B cell (primary cell): ENCODE data around the gene TMEM231. TPM values are rescaled to one million over a fixed set of nuclear protein-coding genes. Genes with fewer than 3 reads are reported as not detected.

Experiments used
- ATAC-seq: fragments of 200-7000 bp; cut with Tn5 transposase; one replicate; pipeline ENCODE4 v1.10.0; 2021; ENCODE audit warnings: low read depth, mild to moderate bottlenecking, moderate number of reproducible peaks, moderate library complexity
- CTCF ChIA-PET: fragments of 350-600 bp; sonication (Branson Sonifier 250); formaldehyde crosslinking; loops from one replicate; lab custom pipeline; 2021; ENCODE audit warnings: antibody characterized with exemption, inconsistent platforms; lab: Charles Lee
- POLR2A ChIA-PET: fragments of 350-600 bp; sonication (Branson Sonifier 250); formaldehyde crosslinking; loops from one replicate; lab custom pipeline; 2021; ENCODE audit warnings: antibody characterized with exemption; lab: Charles Lee
- DNase-seq: peaks from one replicate; pipeline ENCODE4 v3.0.0; 2013
- H2AFZ ChIP-seq: 2 replicates; pipeline ENCODE4 v1.6.1; 2012; ENCODE audit warnings: mild to moderate bottlenecking, low read depth, low read length; ENCODE audit not compliant: insufficient read depth, poor library complexity, severe bottlenecking
- H3K27ac ChIP-seq, 2 donors: 1 replicate in 1 of 2; 2 replicates in 1 of 2; pipeline ENCODE4 v1.5.1; 2012 to 2013; ENCODE audit warnings: low read length in 2 of 2, mild to moderate bottlenecking in 2 of 2, moderate library complexity in 1 of 2
- H3K27me3 ChIP-seq, 4 experiments: fragments of 200-600 bp in 1 of 4; sonication (generic) in 1 of 4; replicated peaks in 1 of 4; 1 replicate in 2 of 4; 2 replicates in 2 of 4; pipeline versions ENCODE4 v1.6.1 to v1.7.0; 2013 to 2016; ENCODE audit warnings: low read length in 3 of 4, mild to moderate bottlenecking in 2 of 4, mixed read lengths in 1 of 4, moderate library complexity in 1 of 4; ENCODE audit not compliant: insufficient read depth in 4 of 4, control insufficient read depth in 3 of 4; ENCODE audit errors: control extremely low read depth in 1 of 4
- H3K36me3 ChIP-seq, 2 experiments: replicated peaks in 1 of 2; 1 replicate in 1 of 2; 2 replicates in 1 of 2; pipeline versions ENCODE4 v1.6.1 to v1.7.1; 2013; ENCODE audit warnings: low read length in 1 of 2; ENCODE audit not compliant: insufficient read depth in 2 of 2, control insufficient read depth in 1 of 2; ENCODE audit errors: control extremely low read depth in 1 of 2, extremely low read depth in 1 of 2
- H3K4me1 ChIP-seq, 2 donors: fragments of 200-600 bp in 1 of 2; sonication (generic) in 1 of 2; 1 replicate in 1 of 2; 2 replicates in 1 of 2; pipeline versions ENCODE4 v1.5.1 to v1.6.1; 2013 to 2017; ENCODE audit warnings: low read length in 2 of 2; ENCODE audit not compliant: control insufficient read depth in 2 of 2, insufficient read depth in 2 of 2
- H3K4me2 ChIP-seq: replicated peaks from 2 replicates; pipeline ENCODE3; 2012; ENCODE audit warnings: mild to moderate bottlenecking, low read depth, low read length; ENCODE audit not compliant: poor library complexity, severe bottlenecking
- H3K4me3 ChIP-seq, 5 experiments: fragments of 200-600 bp in 1 of 5; sonication (generic) in 1 of 5; 1 replicate in 3 of 5; 2 replicates in 2 of 5; pipeline versions ENCODE4 v1.5.1 to v1.7.0; 2011 to 2016; ENCODE audit warnings: low read length in 4 of 5, mild to moderate bottlenecking in 4 of 5, low read depth in 2 of 5, control low read depth in 1 of 5, moderate library complexity in 1 of 5; ENCODE audit not compliant: insufficient read depth in 1 of 5; ENCODE audit errors: control extremely low read depth in 1 of 5, extremely low read depth in 1 of 5
- H3K79me2 ChIP-seq: fragments of 200-600 bp; sonication (generic); one replicate; pipeline ENCODE4 v1.6.0; 2016; ENCODE audit warnings: low read length; ENCODE audit not compliant: control insufficient read depth, insufficient read depth
- H3K9ac ChIP-seq: fragments of 200-600 bp; sonication (generic); 2 replicates; pipeline ENCODE4 v1.6.1; 2017; ENCODE audit warnings: mild to moderate bottlenecking, low read length, moderate library complexity
- H3K9me3 ChIP-seq, 3 donors: one replicate each; pipeline versions ENCODE4 v1.6.1 to v1.7.1; 2013; ENCODE audit warnings: low read length in 2 of 3; ENCODE audit not compliant: control insufficient read depth in 2 of 3, insufficient read depth in 1 of 3; ENCODE audit errors: control extremely low read depth in 1 of 3
- H4K20me1 ChIP-seq: 2 replicates; pipeline ENCODE4 v1.6.0; 2012; ENCODE audit warnings: mild to moderate bottlenecking, low read length; ENCODE audit not compliant: insufficient read depth, control insufficient read depth, poor library complexity, severe bottlenecking
- H3K27ac Mint-ChIP-seq: one replicate; pipeline ENCODE4 v1.8.0; 2021; ENCODE audit warnings: mixed read lengths
- H3K27me3 Mint-ChIP-seq: one replicate; pipeline ENCODE4 v1.8.0; 2021; ENCODE audit warnings: mixed read lengths
- H3K4me1 Mint-ChIP-seq: one replicate; pipeline ENCODE4 v1.8.0; 2021; ENCODE audit warnings: mixed read lengths
- H3K4me3 Mint-ChIP-seq: one replicate; pipeline ENCODE4 v1.8.0; 2021; ENCODE audit warnings: mixed read lengths
- H3K9me3 Mint-ChIP-seq: one replicate; pipeline ENCODE4 v1.8.0; 2022; ENCODE audit warnings: mixed read lengths; ENCODE audit not compliant: insufficient read depth
- CTCF ChIP-seq: fragments of 200-600 bp; IDR thresholded peaks from one replicate; pipeline ENCODE4 v1.8.0; 2022; ENCODE audit warnings: antibody characterized with exemption, mild to moderate bottlenecking
- EZH2 ChIP-seq: IDR thresholded peaks from 2 replicates; pipeline ENCODE4 v1.6.1; 2012; ENCODE audit warnings: borderline replicate concordance, low read depth, mild to moderate bottlenecking, moderate library complexity, low read length; ENCODE audit not compliant: insufficient read depth, poor library complexity, severe bottlenecking
- whole genome bisulfite sequencing: methylation state at CpG from one replicate; pipeline ENCODE4 v1.1.5; 2013; ENCODE audit warnings: missing lambda C conversion rate; ENCODE audit not compliant: insufficient coverage; 5-methylcytosine and 5-hydroxymethylcytosine counted together
- intact Hi-C: fragments of 100-400 bp; cut with micrococcal nuclease; formaldehyde crosslinking; loops from one replicate; pipeline ENCODE4 v1.10.0; 2022
- polyA plus RNA-seq: library from polyadenylated mRNA; depleted of rRNA; stranded (reverse); fragments of >200 nt; gene quantifications from 2 replicates; pipeline ENCODE4 v1.2.3, GENCODE V29; 2012
- total RNA-seq, 2 donors: library from RNA; stranded (reverse); fragments of 120-200 nt in 1 of 2; gene quantifications; 1 replicate in 1 of 2; 2 replicates in 1 of 2; pipeline versions ENCODE4 v1.2.3 to v1.2.4, GENCODE V29; 2013 to 2022

Gene TMEM231
- total and polyA plus RNA-seq, 2 donors (not counting 1 experiment from before 2014, with no cell fraction given): 4.2 to 6.0 TPM

- no peak overlapping the region for H3K4me3 ChIP-seq
- intact Hi-C loops: no loop called here
- no peaks in the 10 kb centered on the region for H3K27me3 Mint-ChIP-seq
- TF ChIP-seq EZH2 (no peak), CTCF (no peak)
- DNase-seq (no peak), ATAC-seq (no peak)
- no peak overlapping the region for H3K4me2 ChIP-seq
- ChIA-PET POLR2A (interaction anchor here (0.7 kb wide), 1 partner anchor 116 kb away, joined by 3 read pairs; no protein-coding TSS in a partner anchor), CTCF (no interaction called here)
- no peaks in the 10 kb centered on the region for H3K79me2 ChIP-seq
- H3K4me1 ChIP-seq: no peaks in the 10 kb centered on the region
- no peak overlapping the region for H3K27ac Mint-ChIP-seq
- H4K20me1 ChIP-seq: no peaks in the 10 kb centered on the region
- no peaks in the 10 kb centered on the region for H3K4me1 Mint-ChIP-seq
- peaks cover 3% of the 10 kb centered on the region for H3K9me3 Mint-ChIP-seq
- 100% methylated on average over 4 of the region's 4 CpGs for WGBS
- no peak overlapping the region for H3K4me3 Mint-ChIP-seq
- peaks cover 0 to 72% of the 10 kb centered on the region in 2 experiments for H3K36me3 ChIP-seq
- H3K9me3 ChIP-seq: peaks cover 0 to 4% (median 4%) of the 10 kb centered on the region in 3 donors
- no peak overlapping the region for H3K9ac ChIP-seq
- H3K27ac ChIP-seq: no peak overlapping the region
- no peak overlapping the region for H2AFZ ChIP-seq
- H3K27me3 ChIP-seq: no peaks in the 10 kb centered on the region
Measured at GRCh38 chr16:75603241-75603640, 47.2 kb upstream of the TMEM231 start.

DNA sequence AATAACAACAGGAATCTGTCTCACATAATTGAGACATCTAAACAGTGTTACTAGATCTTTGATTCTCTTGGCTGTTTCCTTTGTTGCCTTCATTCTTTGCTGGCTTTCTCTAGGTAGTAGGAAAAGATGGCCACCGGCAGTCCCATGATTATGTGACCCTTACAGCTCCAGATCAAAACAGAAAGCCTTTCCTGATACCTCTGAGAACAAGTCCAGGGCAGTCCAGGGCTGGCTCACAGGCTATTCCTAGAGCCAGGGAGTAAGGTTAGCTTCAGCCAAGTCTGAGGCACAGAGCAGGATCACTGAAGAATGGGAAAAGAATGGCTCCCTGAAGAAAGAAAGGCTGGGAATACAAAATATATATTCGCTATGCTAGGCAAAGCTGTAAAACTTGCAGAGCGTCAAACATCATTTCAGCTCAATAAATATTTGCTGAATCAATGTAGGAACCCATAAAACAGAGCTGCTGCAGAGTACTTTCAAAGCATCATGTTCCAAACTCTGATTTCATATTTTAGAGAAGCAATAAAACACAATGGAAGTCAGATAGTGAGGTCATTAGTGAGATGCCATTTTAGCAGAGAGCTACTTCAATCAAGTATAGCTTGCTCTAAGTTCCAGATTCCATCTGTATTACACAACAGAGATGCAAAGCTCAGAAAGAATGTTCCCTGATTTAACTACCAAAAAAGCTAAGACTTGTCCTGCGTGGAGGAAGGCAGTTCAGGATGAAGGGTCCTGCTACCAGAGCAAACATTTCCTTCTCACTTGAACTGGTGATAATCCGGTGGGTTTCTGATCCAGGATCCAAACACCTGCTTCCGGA lies 43.6 kb upstream of the TMEM231 start:
- intact Hi-C loops: no loop called here
- Histone ChIP-seq H3K36me3 (peaks cover 0 to 47% of the 10 kb centered on the region in 2 experiments), H3K9ac (no peak overlapping the region), H4K20me1 (no peaks in the 10 kb centered on the region), H3K4me2 (no peak overlapping the region), H3K4me3 (no peak overlapping the region), H3K27ac (no peak overlapping the region), H3K4me1 (no peaks in the 10 kb centered on the region), H3K9me3 (peaks cover 0 to 4% (median 4%) of the 10 kb centered on the region in 3 donors), H2AFZ (no peak overlapping the region), H3K27me3 (no peaks in the 10 kb centered on the region), H3K79me2 (no peaks in the 10 kb centered on the region)
- DNase-seq: no peak
- ChIA-PET CTCF (interaction anchor here (0.6 kb wide), 1 partner anchor 104 kb away, joined by 4 read pairs; no protein-coding TSS in a partner anchor), POLR2A (no interaction called here)
- Mint-ChIP-seq H3K4me3 (no peak overlapping the region), H3K27ac (no peak overlapping the region), H3K4me1 (no peaks in the 10 kb centered on the region), H3K27me3 (no peaks in the 10 kb centered on the region), H3K9me3 (peaks cover 3% of the 10 kb centered on the region)
- WGBS: 97% methylated on average over 5 of the region's 6 CpGs
- TF ChIP-seq EZH2: no peak
- no peak for TF ChIP-seq CTCF
- ATAC-seq: no peak
